Gastroesophageal sphincter (tissue), 2 donors: ENCODE data around the gene PSMA5.
"Not testable (repeated sequence)": the region's sequence is repeated elsewhere in the genome, so short reads cannot be mapped to it uniquely, and the experiment has no call there.

Source experiments
- EP300 ChIP-seq: sonication (generic); formaldehyde crosslinking; IDR thresholded peaks from one replicate; pipeline ENCODE4 v1.6.1; 2017; ENCODE audit warnings: antibody characterized with exemption, mild to moderate bottlenecking
- POLR2A ChIP-seq, 2 donors: fragments of 450-650 bp; IDR thresholded peaks; one replicate each; pipeline ENCODE4 v1.6.1; 2017; ENCODE audit warnings: antibody characterized with exemption in 2 of 2, mild to moderate bottlenecking in 2 of 2, moderate library complexity in 1 of 2
- POLR2AphosphoS5 ChIP-seq: sonication (generic); formaldehyde crosslinking; IDR thresholded peaks from one replicate; pipeline ENCODE4 v1.6.1; 2017; ENCODE audit warnings: antibody characterized with exemption

GRCh38 chr1:109373696-109374095, 52.6 kb downstream of the PSMA5 start:
- not testable (repeated sequence) for TF ChIP-seq POLR2A (IDR thresholded peaks at IDR 0.05); POLR2AphosphoS5; EP300
